Immature natural killer cell (primary cell): ENCODE data around the gene AUTS2. TPM values are rescaled to one million over a fixed set of nuclear protein-coding genes. Genes with fewer than 3 reads are reported as not detected.

Source experiments
- DNase-seq, 3 donors: peaks; one replicate each; pipeline ENCODE4 v3.0.0; 2022; ENCODE audit warnings: mixed read lengths in 1 of 3
- H3K27ac Mint-ChIP-seq, 6 donors: one replicate each; pipeline ENCODE4 v1.8.0; 2020; ENCODE audit warnings: mixed read lengths in 6 of 6, mild to moderate bottlenecking in 5 of 6, inconsistent platforms in 4 of 6, moderate library complexity in 3 of 6
- H3K27me3 Mint-ChIP-seq, 3 donors: one replicate each; pipeline ENCODE4 v1.8.0; 2020 to 2021; ENCODE audit warnings: low read depth in 3 of 3, mild to moderate bottlenecking in 3 of 3, mixed read lengths in 3 of 3, moderate library complexity in 3 of 3, inconsistent platforms in 1 of 3
- H3K36me3 Mint-ChIP-seq, 3 donors: one replicate each; pipeline ENCODE4 v1.8.0; 2020; ENCODE audit warnings: mixed read lengths in 3 of 3, inconsistent platforms in 2 of 3, mild to moderate bottlenecking in 2 of 3
- H3K4me1 Mint-ChIP-seq, 2 donors: one replicate each; pipeline ENCODE4 v1.8.0; 2020; ENCODE audit warnings: inconsistent platforms in 2 of 2, mild to moderate bottlenecking in 2 of 2, mixed read lengths in 2 of 2, moderate library complexity in 1 of 2
- H3K4me3 Mint-ChIP-seq, 5 donors: one replicate each; pipeline ENCODE4 v1.8.0; 2020; ENCODE audit warnings: mild to moderate bottlenecking in 5 of 5, mixed read lengths in 5 of 5, inconsistent platforms in 3 of 5, moderate library complexity in 3 of 5
- H3K9me3 Mint-ChIP-seq, 6 donors: one replicate each; pipeline ENCODE4 v1.8.0; 2020; ENCODE audit warnings: mild to moderate bottlenecking in 6 of 6, mixed read lengths in 6 of 6, inconsistent platforms in 4 of 6, moderate library complexity in 3 of 6
- polyA plus RNA-seq, 3 donors: library from polyadenylated mRNA; unstranded; fragments of 300-500 nt; fragmentation: Illumina TruSeq; gene quantifications; one replicate each; pipeline ENCODE4 v1.2.3, GENCODE V29; 2021

Gene AUTS2
- polyA plus RNA-seq, 3 donors from 2014 or later, result 1.9 to 17.6 (median 8.0) TPM

DNA sequence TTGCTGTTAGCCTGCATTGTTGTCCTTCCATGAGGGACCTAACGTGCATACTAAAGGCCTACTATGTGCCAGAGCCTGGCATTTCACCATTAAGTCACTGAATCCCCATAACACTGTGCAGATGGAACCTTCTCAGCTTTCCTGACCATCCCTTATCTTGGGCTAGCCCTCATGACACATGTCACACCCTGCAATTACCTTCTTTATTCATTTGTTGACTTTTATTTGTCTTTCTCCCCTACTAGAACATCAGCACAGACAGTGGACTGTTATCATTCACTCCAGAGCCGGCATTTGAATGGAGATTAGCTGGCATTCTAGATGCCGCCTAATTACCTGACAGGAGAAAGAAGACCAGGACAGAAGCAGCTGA lies 1062.5 kb downstream of the AUTS2 start:
- H3K4me3 Mint-ChIP-seq, result peak overlapping the region; percentile 34 to 62 (median 51)
- H3K27me3 Mint-ChIP-seq, result peaks cover 0 to 13% (median 3%) of the 10 kb centered on the region in 3 donors
- no peaks in the 10 kb centered on the region for H3K36me3 Mint-ChIP-seq
- no peaks in the 10 kb centered on the region for H3K9me3 Mint-ChIP-seq
- peaks cover 63 to 69% of the 10 kb centered on the region in 2 donors for H3K4me1 Mint-ChIP-seq
- no peak for DNase-seq
- H3K27ac Mint-ChIP-seq, result peak overlapping the region; percentile 90 to 99 (median 95)

DNA sequence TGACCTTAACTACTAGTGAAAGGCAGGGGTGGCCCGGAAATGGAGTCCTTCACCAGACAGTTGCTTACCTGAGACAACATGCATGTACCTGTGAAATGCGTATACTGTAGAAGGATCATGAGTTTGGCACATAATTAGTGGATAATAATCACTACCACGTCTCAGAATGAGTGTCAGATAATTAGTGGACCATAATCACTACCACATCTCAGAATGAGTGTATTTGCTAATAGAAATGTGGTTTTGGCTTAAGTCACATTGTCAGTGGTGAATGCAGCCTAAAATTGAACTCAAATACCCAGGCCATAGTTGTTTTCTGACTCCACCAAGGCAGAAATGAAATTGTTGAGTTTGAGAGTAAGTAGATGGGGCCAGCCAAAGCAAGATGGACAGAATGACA lies 1065.4 kb downstream of the AUTS2 start:
- Mint-ChIP-seq H3K9me3 (no peaks in the 10 kb centered on the region), H3K4me3 (peak overlapping the region in 1 of 5 donors; percentile 5), H3K27ac (peak overlapping the region; percentile 39 to 95 (median 84)), H3K27me3 (peaks cover 0 to 13% (median 3%) of the 10 kb centered on the region in 3 donors), H3K4me1 (peaks cover 68 to 73% of the 10 kb centered on the region in 2 donors), H3K36me3 (no peaks in the 10 kb centered on the region)
- DNase-seq, result no peak

DNA sequence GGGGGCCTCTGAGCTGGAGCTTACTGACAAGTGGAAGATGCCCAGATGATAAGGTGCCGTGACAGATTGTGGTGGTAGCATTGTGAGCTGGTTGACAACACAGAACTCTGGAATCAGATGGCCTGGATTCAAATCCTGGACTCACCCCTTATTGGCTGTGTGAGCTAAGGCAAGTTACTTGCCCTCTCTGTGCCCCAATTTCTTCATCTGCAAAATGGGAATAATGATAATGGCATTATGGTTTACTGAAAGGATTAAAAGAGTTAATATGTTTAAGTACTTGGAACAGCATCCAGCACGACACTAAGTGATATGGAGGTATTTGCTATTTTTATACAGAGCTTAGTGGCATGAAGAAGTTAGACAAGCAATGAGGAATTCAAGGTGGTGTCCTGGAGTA lies 1067.7 kb downstream of the AUTS2 start:
- Mint-ChIP-seq H3K27ac (peak overlapping the region in 2 of 6 donors; percentile 44 to 76), H3K9me3 (no peaks in the 10 kb centered on the region), H3K4me3 (no peak overlapping the region), H3K36me3 (no peaks in the 10 kb centered on the region), H3K27me3 (peaks cover 0 to 1% (median 1%) of the 10 kb centered on the region in 3 donors), H3K4me1 (peaks cover 66 to 73% of the 10 kb centered on the region in 2 donors)
- DNase-seq, result no peak

DNA sequence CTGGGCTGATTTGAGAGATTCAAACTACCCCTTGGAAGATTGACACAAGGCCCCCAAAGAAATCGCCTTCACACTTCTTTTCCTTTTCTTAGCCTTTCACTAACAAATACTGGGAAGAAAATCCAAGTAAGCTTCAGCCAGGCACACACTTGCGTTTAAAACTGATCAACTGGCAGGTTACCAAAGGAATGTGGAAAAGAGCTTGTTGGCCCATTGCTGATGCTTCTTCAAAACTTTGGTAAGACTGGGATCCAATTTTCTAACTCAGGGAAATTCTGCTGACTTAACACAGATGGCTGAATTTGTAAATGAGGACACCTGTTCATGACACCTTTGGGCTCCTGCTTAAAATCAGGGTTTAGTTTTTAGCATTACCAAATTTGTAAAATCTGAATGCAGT lies 1069.1 kb downstream of the AUTS2 start:
- Mint-ChIP-seq H3K4me1 (peaks cover 67 to 71% of the 10 kb centered on the region in 2 donors), H3K9me3 (no peaks in the 10 kb centered on the region), H3K4me3 (no peak overlapping the region), H3K27ac (peak overlapping the region in 3 of 6 donors; percentile 53 to 83 (median 56)), H3K36me3 (peaks cover 0 to 4% (median 0%) of the 10 kb centered on the region in 3 donors), H3K27me3 (no peaks in the 10 kb centered on the region)
- DNase-seq, result no peak

GRCh38 chr7:70668606-70669358 lies 1070.5 kb downstream of the AUTS2 start:
- DNase-seq, result no peak
- peak overlapping the region in 4 of 5 donors; percentile 38 to 79 (median 56) for H3K4me3 Mint-ChIP-seq
- H3K4me1 Mint-ChIP-seq, result peaks cover 56 to 61% of the 10 kb centered on the region in 2 donors
- H3K36me3 Mint-ChIP-seq, result peaks cover 0 to 4% (median 0%) of the 10 kb centered on the region in 3 donors
- peak overlapping the region; percentile 83 to 98 (median 96) for H3K27ac Mint-ChIP-seq
- no peaks in the 10 kb centered on the region for H3K9me3 Mint-ChIP-seq
- peaks cover 0 to 2% (median 0%) of the 10 kb centered on the region in 3 donors for H3K27me3 Mint-ChIP-seq

DNA sequence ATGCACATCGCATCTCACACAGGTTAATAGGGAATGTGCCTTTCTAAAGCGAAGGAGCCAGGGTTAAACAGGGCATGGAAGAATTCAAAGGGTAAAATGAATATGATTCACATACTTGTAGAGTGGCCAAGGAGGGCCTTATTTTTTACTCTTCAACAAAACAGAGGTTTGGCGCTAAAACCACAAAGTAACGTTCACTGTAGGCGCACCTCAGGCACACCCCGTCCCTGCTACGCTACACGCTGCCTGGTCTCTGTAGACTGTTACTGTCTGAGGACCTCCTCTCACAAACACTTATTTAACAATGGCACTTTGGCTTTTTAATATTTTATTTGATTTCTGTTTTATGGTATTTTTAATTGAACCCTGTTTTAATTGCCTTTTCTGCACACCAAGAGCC lies 1071.6 kb downstream of the AUTS2 start:
- H3K4me3 Mint-ChIP-seq, result peak overlapping the region; percentile 65 to 87 (median 76)
- peaks cover 57 to 63% of the 10 kb centered on the region in 2 donors for H3K4me1 Mint-ChIP-seq
- H3K9me3 Mint-ChIP-seq, result no peaks in the 10 kb centered on the region
- H3K36me3 Mint-ChIP-seq, result peaks cover 0 to 4% (median 0%) of the 10 kb centered on the region in 3 donors
- peak overlapping the region; percentile 83 to 98 (median 96) for H3K27ac Mint-ChIP-seq
- DNase-seq, result peak; percentile 80 to 84 (median 81)
- H3K27me3 Mint-ChIP-seq, result peaks cover 0 to 2% (median 0%) of the 10 kb centered on the region in 3 donors

DNA sequence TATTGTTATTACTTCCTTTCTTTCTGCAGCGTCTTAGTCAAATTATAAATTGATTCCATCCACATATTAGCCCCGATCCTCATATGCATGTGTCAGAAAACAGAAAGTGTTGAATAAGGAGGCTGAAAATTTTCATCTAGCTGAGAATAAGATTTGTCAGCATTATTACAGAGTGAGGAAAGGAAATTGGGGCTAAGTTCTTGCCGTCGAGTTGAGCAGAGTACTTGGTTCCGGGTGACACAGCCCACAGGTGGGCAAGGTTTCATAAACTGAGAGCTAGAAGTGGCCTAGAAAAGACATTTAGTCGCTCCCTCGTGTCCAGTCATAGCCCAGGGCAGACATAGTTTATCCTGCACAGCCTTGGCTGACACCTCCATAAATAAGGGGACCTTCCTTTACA lies 1072.0 kb downstream of the AUTS2 start:
- H3K27ac Mint-ChIP-seq, result peak overlapping the region; percentile 83 to 98 (median 96)

GRCh38 chr7:70673778-70674570 lies 1075.7 kb downstream of the AUTS2 start:
- peaks cover 0 to 6% (median 0%) of the 10 kb centered on the region in 3 donors for H3K36me3 Mint-ChIP-seq
- no peak overlapping the region for H3K4me3 Mint-ChIP-seq
- H3K27ac Mint-ChIP-seq, result peak overlapping the region in 3 of 6 donors; percentile 29 to 78 (median 66)
- no peak for DNase-seq
- H3K9me3 Mint-ChIP-seq, result no peaks in the 10 kb centered on the region
- H3K4me1 Mint-ChIP-seq, result peaks cover 71 to 73% of the 10 kb centered on the region in 2 donors
- peaks cover 0 to 5% (median 2%) of the 10 kb centered on the region in 3 donors for H3K27me3 Mint-ChIP-seq

More for the DNA sequence above, 1072.0 kb downstream of the AUTS2 start:
- peaks cover 60 to 65% of the 10 kb centered on the region in 2 donors for H3K4me1 Mint-ChIP-seq
- peaks cover 0 to 2% (median 0%) of the 10 kb centered on the region in 3 donors for H3K27me3 Mint-ChIP-seq
- no peak for DNase-seq
- no peaks in the 10 kb centered on the region for H3K9me3 Mint-ChIP-seq
- H3K4me3 Mint-ChIP-seq, result peak overlapping the region; percentile 65 to 87 (median 76)
- peaks cover 0 to 4% (median 0%) of the 10 kb centered on the region in 3 donors for H3K36me3 Mint-ChIP-seq

- peaks cover 0 to 6% (median 0%) of the 10 kb centered on the region in 3 donors for H3K36me3 Mint-ChIP-seq
- H3K4me1 Mint-ChIP-seq, result peaks cover 71 to 73% of the 10 kb centered on the region in 2 donors
- H3K9me3 Mint-ChIP-seq, result no peaks in the 10 kb centered on the region
Observed at GRCh38 chr7:70674571-70675010, 1076.3 kb downstream of the AUTS2 start.

DNA sequence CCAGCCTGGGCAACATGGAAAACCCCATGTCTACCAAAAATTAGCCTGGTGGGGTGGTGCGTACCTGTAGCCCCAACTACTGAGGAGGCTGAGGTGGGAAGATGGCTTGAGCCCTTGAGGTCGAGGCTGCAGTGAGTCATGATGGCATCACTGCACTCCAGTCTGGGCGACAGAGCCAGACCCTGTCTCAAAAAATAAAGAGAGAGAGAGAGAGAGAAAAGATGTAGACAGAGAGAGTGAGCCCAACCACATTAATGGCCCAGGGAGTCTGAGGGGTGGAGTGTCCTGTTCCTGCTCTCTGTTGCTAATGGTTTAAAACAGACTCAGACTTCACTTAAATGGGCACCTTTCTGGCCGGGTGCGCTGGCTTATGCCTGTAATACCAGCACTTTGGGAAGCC lies 1078.0 kb downstream of the AUTS2 start:
- peaks cover 2 to 10% (median 5%) of the 10 kb centered on the region in 3 donors for H3K27me3 Mint-ChIP-seq
- DNase-seq, result no peak
- peak overlapping the region in 1 of 5 donors; percentile 9 for H3K4me3 Mint-ChIP-seq
- H3K4me1 Mint-ChIP-seq, result peaks cover 71 to 75% of the 10 kb centered on the region in 2 donors
- no peaks in the 10 kb centered on the region for H3K9me3 Mint-ChIP-seq
- H3K36me3 Mint-ChIP-seq, result peaks cover 0 to 6% (median 0%) of the 10 kb centered on the region in 3 donors
- peak overlapping the region in 2 of 6 donors; percentile 53 to 70 for H3K27ac Mint-ChIP-seq

More at GRCh38 chr7:70674571-70675010, 1076.3 kb downstream of the AUTS2 start:
- DNase-seq, result no peak
- H3K4me3 Mint-ChIP-seq, result peak overlapping the region in 1 of 5 donors; percentile 27
- peak overlapping the region in 2 of 6 donors; percentile 67 to 80 for H3K27ac Mint-ChIP-seq
- H3K27me3 Mint-ChIP-seq, result peaks cover 0 to 8% (median 5%) of the 10 kb centered on the region in 3 donors

DNA sequence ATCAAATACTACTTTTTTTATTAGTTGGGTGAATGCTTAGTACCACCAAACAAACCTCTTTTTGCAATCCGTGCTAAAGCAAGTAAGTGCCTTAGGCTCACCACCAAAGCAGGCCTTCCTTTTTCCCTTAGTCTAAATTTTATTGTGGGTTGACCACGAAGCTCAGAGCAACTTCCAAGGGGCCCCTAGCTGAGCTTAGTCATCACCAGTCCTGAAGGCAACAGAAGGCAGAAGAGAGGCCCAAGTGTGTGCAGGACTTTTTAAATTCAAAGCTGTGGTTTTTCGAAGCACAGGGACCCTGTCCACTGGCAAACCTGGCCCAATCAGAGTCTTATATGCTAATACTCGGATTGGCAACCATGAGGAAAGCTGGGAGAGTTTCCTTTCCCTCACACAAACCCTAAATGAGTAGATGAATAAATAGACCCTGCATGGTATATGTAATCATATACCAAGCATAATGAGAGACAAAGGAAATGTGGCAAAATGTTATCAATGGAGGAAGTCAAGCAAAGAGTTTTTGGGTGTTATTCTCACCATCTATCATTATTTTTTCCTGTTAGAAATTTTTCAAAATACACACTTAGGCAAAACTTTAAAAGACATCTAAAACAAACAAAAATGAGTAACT lies 1080.5 kb downstream of the AUTS2 start:
- Mint-ChIP-seq H3K4me1 (peaks cover 80 to 86% of the 10 kb centered on the region in 2 donors), H3K4me3 (peak overlapping the region; percentile 64 to 91 (median 85)), H3K9me3 (no peaks in the 10 kb centered on the region), H3K36me3 (peaks cover 0 to 3% (median 0%) of the 10 kb centered on the region in 3 donors), H3K27ac (peak overlapping the region; percentile 94 to 99 (median 96)), H3K27me3 (peaks cover 2 to 9% (median 5%) of the 10 kb centered on the region in 3 donors)
- no peak for DNase-seq

- Mint-ChIP-seq H3K4me1 (peaks cover 73 to 77% of the 10 kb centered on the region in 2 donors), H3K27me3 (peaks cover 2 to 9% (median 5%) of the 10 kb centered on the region in 3 donors), H3K27ac (peak overlapping the region; percentile 94 to 99 (median 96)), H3K36me3 (peaks cover 0 to 3% (median 0%) of the 10 kb centered on the region in 3 donors), H3K9me3 (no peaks in the 10 kb centered on the region), H3K4me3 (peak overlapping the region; percentile 64 to 91 (median 85))
- DNase-seq, result peak; percentile 67 to 72 (median 70)
Observed at GRCh38 chr7:70679661-70680060, 1081.4 kb downstream of the AUTS2 start.

DNA sequence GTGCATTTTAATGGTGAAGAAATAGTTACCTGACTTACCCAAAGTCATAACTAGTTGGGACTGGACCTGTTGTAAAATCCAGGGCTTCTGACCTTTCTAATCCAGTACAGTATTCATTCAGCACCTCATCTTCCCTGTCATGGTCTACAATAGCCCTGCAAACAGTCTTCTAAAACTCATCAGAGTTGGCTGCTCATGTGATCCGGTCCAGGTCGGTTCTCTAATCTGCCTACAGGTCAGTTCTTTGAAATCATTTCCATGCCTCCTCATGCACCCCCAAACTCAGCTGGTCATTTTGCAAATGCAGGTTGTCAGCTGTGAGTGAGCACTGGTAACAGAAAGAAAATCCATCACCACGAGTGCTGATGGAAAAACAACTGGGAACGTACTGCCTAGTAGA lies 1082.0 kb downstream of the AUTS2 start:
- Mint-ChIP-seq H3K9me3 (no peaks in the 10 kb centered on the region), H3K36me3 (peaks cover 0 to 3% (median 0%) of the 10 kb centered on the region in 3 donors), H3K4me3 (peak overlapping the region; percentile 14 to 91 (median 67)), H3K27ac (peak overlapping the region; percentile 68 to 99 (median 96)), H3K27me3 (peaks cover 2 to 9% (median 5%) of the 10 kb centered on the region in 3 donors), H3K4me1 (peaks cover 70 to 72% of the 10 kb centered on the region in 2 donors)
- no peak for DNase-seq
